Measurements from ENCODE around the gene FERMT3. TPM values are rescaled to one million over a fixed set of nuclear protein-coding genes. Genes with fewer than 3 reads are reported as not detected.

FERMT3 gene
- total RNA-seq, 6 donors from 2014 or later, result 33.2 to 119 (median 89.3) TPM

DNA sequence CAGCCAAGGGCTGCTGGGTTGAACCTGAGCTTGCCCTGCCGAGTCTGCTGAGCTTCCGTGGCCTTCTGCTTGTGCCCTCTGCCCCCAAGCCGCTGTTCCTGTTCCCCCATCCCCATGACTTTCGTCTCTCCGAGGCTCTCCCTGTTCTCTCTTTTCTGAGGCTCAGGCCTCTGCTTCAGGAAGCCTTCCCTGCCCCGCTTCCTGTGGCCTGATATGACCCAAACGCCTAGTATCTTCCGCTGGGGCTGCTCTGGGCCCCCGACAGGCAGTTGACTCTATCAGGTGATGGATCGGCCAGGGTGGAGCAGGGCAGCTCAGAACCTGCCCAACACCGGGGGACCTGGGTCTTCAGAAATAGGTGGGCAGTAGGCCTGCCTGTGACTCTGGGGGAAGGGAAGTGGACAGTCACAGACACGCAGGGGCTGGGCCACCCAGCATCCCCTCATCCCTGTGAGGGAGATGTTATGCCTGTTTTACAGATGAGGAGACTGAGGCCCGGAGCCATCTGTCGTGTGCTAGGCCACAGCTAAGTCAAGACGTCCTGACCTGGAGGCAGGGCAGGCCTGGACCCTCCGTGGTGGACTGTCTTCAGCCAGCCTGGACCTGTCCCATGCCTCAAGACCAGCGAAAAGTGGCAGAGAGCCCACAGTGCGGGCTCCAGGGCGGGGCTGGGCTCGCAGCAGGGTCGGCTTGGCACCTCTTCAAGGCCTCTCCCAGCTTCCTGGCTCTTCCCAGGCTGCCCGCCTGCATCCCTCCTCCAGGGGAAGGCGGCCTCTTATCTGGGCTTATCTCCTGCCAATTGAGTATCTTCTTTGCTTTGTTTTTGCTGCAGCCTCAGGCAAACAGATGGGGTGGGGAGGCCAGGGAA lies 61.7 kb downstream of the FERMT3 start:
- Histone ChIP-seq H3K9me3 (no peaks in the 10 kb centered on the region), H3K4me3 (peak overlapping the region in 3 of 4 donors; percentile 75 to 92 (median 78)), H3K27ac (peak overlapping the region; percentile 96 to 98 (median 96)), H3K4me1 (peaks cover 29 to 38% (median 33%) of the 10 kb centered on the region in 4 donors), H3K36me3 (peaks cover 1 to 39% (median 33%) of the 10 kb centered on the region in 4 donors), H3K27me3 (no peaks in the 10 kb centered on the region)
- DNase-seq, result peak; percentile 51 to 87
- no peak for TF ChIP-seq POLR2AphosphoS5 (IDR thresholded peaks at IDR 0.05)
- TF ChIP-seq, protein P1, sequence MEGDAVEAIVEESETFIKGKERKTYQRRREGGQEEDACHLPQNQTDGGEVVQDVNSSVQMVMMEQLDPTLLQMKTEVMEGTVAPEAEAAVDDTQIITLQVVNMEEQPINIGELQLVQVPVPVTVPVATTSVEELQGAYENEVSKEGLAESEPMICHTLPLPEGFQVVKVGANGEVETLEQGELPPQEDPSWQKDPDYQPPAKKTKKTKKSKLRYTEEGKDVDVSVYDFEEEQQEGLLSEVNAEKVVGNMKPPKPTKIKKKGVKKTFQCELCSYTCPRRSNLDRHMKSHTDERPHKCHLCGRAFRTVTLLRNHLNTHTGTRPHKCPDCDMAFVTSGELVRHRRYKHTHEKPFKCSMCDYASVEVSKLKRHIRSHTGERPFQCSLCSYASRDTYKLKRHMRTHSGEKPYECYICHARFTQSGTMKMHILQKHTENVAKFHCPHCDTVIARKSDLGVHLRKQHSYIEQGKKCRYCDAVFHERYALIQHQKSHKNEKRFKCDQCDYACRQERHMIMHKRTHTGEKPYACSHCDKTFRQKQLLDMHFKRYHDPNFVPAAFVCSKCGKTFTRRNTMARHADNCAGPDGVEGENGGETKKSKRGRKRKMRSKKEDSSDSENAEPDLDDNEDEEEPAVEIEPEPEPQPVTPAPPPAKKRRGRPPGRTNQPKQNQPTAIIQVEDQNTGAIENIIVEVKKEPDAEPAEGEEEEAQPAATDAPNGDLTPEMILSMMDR (IDR thresholded peaks at IDR 0.05), result peak in 2 of 6 experiments; percentile 5 to 28
- ATAC-seq (ENCODE audit: low FRiP score in 2 of 2), result no peak
- WGBS, 2 donors, result 25 to 52% methylated on average over 12 to 22 of the region's 23 CpGs

DNA sequence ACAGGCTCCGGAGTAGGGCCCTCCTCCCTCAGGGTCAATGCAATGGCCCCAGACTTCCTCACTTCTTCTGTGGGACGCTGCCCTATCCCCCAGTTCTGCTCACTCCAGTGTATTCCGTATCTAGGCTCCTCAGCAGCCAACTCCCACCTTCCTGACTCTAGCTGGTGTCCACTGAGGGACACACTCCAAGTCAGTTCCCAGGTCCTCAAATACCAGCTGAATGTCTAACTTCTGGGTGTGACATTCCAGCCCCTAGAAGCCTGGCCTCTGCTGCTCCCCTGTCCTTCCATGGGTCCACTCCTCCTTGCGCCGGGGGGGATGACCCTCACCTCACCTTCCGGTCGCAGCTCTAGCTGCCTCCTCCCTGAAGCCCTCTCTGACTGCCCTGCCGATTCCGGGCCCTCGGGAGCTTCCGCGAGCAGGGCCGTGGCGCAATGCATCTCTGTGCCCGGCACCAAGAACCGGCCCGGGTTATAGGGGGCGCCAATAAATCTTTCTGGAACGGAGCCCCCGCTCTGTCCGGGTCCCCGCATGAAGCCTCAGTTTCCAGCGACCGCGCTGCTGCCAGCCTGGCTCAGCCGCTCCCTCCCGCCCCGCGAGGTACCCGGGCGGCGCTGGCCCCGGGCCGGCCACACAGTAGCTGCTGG lies 62.5 kb downstream of the FERMT3 start:
- Histone ChIP-seq H3K36me3 (peaks cover 0 to 32% (median 25%) of the 10 kb centered on the region in 4 donors), H3K9me3 (no peaks in the 10 kb centered on the region), H3K4me1 (peaks cover 29 to 39% (median 34%) of the 10 kb centered on the region in 4 donors), H3K4me3 (peak overlapping the region; percentile 75 to 92 (median 80)), H3K27me3 (no peaks in the 10 kb centered on the region), H3K27ac (peak overlapping the region; percentile 96 to 98 (median 96))
- peak in 1 of 2 donors; percentile 70 for DNase-seq
- WGBS, 2 donors, result 2 to 3% methylated on average over 20 to 27 of the region's 34 CpGs
- TF ChIP-seq EP300 (IDR thresholded peaks at IDR 0.05) (no peak), POLR2A (IDR thresholded peaks at IDR 0.05) (no peak), POLR2AphosphoS5 (IDR thresholded peaks at IDR 0.05) (peak in 1 of 2 donors; percentile 26)
- TF ChIP-seq, protein P1 (IDR thresholded peaks at IDR 0.05), result no peak
- peak; percentile 0 to 42 for ATAC-seq (ENCODE audit: low FRiP score in 2 of 2)

DNA sequence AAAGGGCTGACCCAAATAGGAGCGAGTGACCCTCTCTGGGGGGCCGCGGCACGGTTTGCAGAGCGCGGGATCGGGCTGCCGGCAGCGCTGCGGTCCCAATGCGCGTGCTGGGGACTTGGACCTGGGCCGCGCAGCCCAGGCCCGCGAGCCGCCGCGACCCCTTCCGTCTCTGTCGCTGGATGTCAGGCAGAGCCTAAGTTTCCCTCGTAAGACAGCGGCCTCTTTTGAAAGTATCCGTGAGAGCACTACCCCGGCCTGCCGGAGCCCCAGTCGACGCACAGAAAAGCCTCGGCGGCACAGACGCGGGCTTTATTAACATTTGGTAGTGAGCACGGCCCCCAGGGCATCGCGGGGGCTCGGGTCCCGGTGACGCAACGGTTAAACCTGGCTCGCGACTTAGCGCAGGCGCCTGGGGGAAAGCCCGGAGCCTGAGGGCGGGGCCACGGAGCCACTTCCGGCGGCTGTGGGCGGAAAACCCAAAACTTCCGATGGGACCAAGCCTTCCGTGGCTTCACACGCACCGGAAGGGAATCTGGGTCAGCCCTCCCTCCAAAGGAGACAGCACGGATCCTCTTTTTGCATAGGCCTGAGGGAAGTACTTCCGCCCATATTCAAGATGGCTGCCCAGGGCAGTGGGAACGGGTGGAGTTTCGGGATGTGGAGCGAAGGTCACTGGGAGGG lies 63.2 kb downstream of the FERMT3 start:
- no peaks in the 10 kb centered on the region for H3K27me3 ChIP-seq
- DNase-seq, result peak; percentile 98 to 99
- H3K4me3 ChIP-seq, result peak overlapping the region; percentile 75 to 92 (median 80)
- peak in 3 of 4 donors; percentile 42 to 74 (median 64) for TF ChIP-seq POLR2A (IDR thresholded peaks at IDR 0.05)
- TF ChIP-seq EP300 (IDR thresholded peaks at IDR 0.05), result peak in 2 of 4 donors; percentile 63 to 69
- TF ChIP-seq POLR2AphosphoS5 (IDR thresholded peaks at IDR 0.05), result peak; percentile 96 to 98
- TF ChIP-seq, protein P1 (IDR thresholded peaks at IDR 0.05), result peak in 5 of 6 experiments; percentile 13 to 32 (median 26)
- H3K27ac ChIP-seq, result peak overlapping the region; percentile 96 to 98 (median 96)
- peak; percentile 93 to 96 for ATAC-seq (ENCODE audit: low FRiP score in 2 of 2)
- 0% methylated on average over 8 to 36 of the region's 58 CpGs for WGBS, 2 donors
- H3K36me3 ChIP-seq, result peaks cover 0 to 25% (median 22%) of the 10 kb centered on the region in 4 donors
- H3K4me1 ChIP-seq, result peaks cover 29 to 41% (median 34%) of the 10 kb centered on the region in 4 donors
- no peaks in the 10 kb centered on the region for H3K9me3 ChIP-seq

Other genes starting within 250 kb of the FERMT3 start
- 100 to 1,000 TPM; 184 to 510 (median 271) TPM for gene COX8A, start 232.1 kb upstream of the FERMT3 start, total RNA-seq
- 10 to 100 TPM; 58.6 to 95.3 (median 72.5) TPM for gene OTUB1, start 220.3 kb upstream of the FERMT3 start, total RNA-seq
- gene FLRT1, start 170.8 kb upstream of the FERMT3 start, total RNA-seq, result under 1 TPM in 3 of 6 donors, not detected in 3; 0.09 to 0.30 (median 0.15) TPM
- gene MACROD1, start 40.6 kb upstream of the FERMT3 start, total RNA-seq, result 10 to 100 TPM; 16.7 to 59.7 (median 33.5) TPM
- gene STIP1, start 20.6 kb upstream of the FERMT3 start, total RNA-seq, result 100 to 1,000 TPM in 1 of 6 donors, 10 to 100 TPM in 5; 37.8 to 132 (median 82.6) TPM
- gene TRPT1, start 19.5 kb downstream of the FERMT3 start, total RNA-seq, result 10 to 100 TPM; 27.2 to 69.1 (median 35.2) TPM
- gene NUDT22, start 19.6 kb downstream of the FERMT3 start, total RNA-seq, result 10 to 100 TPM; 30.3 to 94.3 (median 68.0) TPM
- gene DNAJC4, start 23.8 kb downstream of the FERMT3 start, total RNA-seq, result 10 to 100 TPM; 25.0 to 52.0 (median 39.2) TPM
- gene VEGFB, start 27.9 kb downstream of the FERMT3 start, total RNA-seq, result 100 to 1,000 TPM in 3 of 6 donors, 10 to 100 TPM in 3; 25.1 to 171 (median 124) TPM
- gene FKBP2, start 34.4 kb downstream of the FERMT3 start, total RNA-seq, result 100 to 1,000 TPM in 1 of 6 donors, 10 to 100 TPM in 5; 40.9 to 132 (median 63.1) TPM
- 100 to 1,000 TPM in 1 of 6 donors, 10 to 100 TPM in 5; 51.4 to 118 (median 60.3) TPM for gene PPP1R14B, start 40.2 kb downstream of the FERMT3 start, total RNA-seq
- 10 to 100 TPM; 19.5 to 55.5 (median 30.3) TPM for gene PLCB3, start 44.8 kb downstream of the FERMT3 start, total RNA-seq
- gene BAD, start 77.9 kb downstream of the FERMT3 start, total RNA-seq, result 100 to 1,000 TPM in 2 of 6 donors, 10 to 100 TPM in 4; 59.7 to 150 (median 80.1) TPM
- 10 to 100 TPM in 5 of 6 donors, 1 to 10 TPM in 1; 7.3 to 48.1 (median 27.0) TPM for gene GPR137, start 79.1 kb downstream of the FERMT3 start, total RNA-seq
- gene KCNK4, start 84.6 kb downstream of the FERMT3 start, total RNA-seq, result under 1 TPM in 3 of 6 donors, not detected in 3; 0.17 to 0.55 (median 0.26) TPM
- gene CATSPERZ, start 93.6 kb downstream of the FERMT3 start, total RNA-seq, result 10 to 100 TPM in 1 of 6 donors, 1 to 10 TPM in 1, under 1 TPM in 2, not detected in 2; 0.51 to 62.9 (median 2.5) TPM
- gene ESRRA, start 98.8 kb downstream of the FERMT3 start, total RNA-seq, result 100 to 1,000 TPM in 1 of 6 donors, 10 to 100 TPM in 5; 42.7 to 109 (median 80.6) TPM
- gene TRMT112, start 110.8 kb downstream of the FERMT3 start, total RNA-seq, result 100 to 1,000 TPM; 110 to 215 (median 170) TPM
- gene PRDX5, start 111.4 kb downstream of the FERMT3 start, total RNA-seq, result 100 to 1,000 TPM; 146 to 493 (median 309) TPM
- 100 to 1,000 TPM in 1 of 6 donors, 10 to 100 TPM in 5; 12.6 to 138 (median 37.2) TPM for gene CCDC88B, start 133.5 kb downstream of the FERMT3 start, total RNA-seq
- gene RPS6KA4, start 152.4 kb downstream of the FERMT3 start, total RNA-seq, result 10 to 100 TPM; 16.3 to 93.2 (median 46.7) TPM